Right ventricle myocardium superior (tissue), 1 donor: ENCODE data around the gene TMSB10. TPM values are rescaled to one million over a fixed set of nuclear protein-coding genes. Genes with fewer than 3 reads are reported as not detected.

Experiments used
- ATAC-seq: fragments of 200-7000 bp; cut with Tn5 transposase; one replicate; pipeline ENCODE4 v1.9.1; 2020; ENCODE audit warnings: mild to moderate bottlenecking; ENCODE audit not compliant: poor library complexity
- DNase-seq: peaks from one replicate; pipeline ENCODE4 v3.0.0-alpha.2; 2020
- intact Hi-C: fragments of 100-400 bp; cut with DNase I; formaldehyde crosslinking; loops from one replicate; pipeline ENCODE4 v1.11.2; 2022
- total RNA-seq: library from RNA; stranded (reverse); fragmentation: NEBNext Ultra II Directional; extraction: Animal tissue kit (Norgen Biotek cat#: 25700); gene quantifications from one replicate; pipeline ENCODE4 v1.2.1, GENCODE V29; 2021
- donor health status: DM: no; HTN: yes; CAD: no; lungs with severe emphysema.

TMSB10 gene
- total RNA-seq, 1 donor from 2014 or later, result 417 TPM

DNA sequence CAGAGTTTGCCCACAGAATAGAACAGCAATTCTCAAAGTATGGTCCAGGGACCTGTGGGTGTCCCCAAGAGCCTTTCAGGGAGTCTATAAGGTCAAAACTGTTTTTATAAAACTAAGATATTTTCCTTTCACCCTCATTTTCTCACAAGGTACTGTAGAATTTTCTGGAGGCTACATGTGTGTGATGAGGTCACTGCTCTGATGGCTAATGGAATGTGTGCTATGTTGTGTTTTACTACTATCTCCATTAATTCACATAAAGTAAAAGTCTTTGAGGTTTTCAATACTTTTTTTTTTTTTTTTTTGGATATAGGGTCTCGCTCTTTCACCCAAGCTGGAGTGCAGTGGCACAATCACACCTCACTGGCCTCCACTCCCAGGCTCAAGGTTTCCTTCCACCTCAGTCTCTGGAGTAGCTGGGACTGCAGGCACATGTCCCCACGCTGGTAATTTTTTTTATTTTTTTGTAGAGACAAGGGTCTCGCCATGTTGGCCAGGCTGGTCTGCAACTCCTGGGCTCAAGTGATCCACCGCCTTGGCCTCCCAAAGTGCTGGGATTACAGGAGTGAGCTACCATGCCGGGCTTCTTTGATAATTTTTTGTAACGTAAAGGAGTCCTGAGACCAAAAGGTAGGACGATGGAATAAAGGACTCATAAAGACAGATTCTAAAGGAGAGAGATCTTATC is 26.4 kb upstream of the TMSB10 start:
- DNase-seq, result no peak
- no peak for ATAC-seq
- intact Hi-C loops, result no loop called here

DNA sequence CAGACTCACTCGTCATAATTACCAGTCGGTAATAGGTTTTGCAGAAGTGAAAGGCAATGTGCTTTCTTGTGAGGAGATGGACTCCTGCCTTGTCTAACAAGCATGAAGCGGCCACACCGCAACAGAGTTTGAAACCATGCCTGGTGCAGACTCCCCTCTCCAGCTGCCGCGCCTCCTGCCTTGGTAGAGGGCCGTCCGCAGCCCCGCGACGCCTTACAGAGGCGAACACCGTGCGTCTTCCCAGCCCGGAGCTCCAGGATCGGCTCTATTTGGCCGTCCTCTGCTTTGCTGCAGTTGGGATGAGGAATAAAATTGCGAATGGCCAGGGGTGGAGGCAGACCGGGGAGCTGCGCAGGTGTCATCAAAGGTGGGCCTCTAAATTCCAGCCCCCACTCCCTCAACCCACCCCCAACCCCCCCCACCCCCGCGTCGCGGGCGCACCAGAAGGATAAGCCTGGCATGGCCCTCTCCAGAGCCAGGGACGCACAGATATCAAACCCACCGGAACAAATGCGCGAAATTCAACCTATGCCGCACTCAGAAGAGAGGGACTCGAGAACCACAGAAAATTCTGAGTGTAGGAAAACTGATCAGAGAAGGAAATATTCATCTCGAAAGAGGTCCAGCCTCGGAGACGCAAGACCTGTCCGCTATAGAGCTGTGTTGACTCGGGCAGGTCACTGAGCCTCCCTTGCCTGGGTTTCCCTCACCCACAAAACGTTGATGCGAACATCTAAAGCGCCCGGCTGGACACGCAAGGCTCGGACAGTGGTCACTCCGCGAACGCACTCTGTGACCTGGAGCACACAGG is 25.7 kb upstream of the TMSB10 start:
- ATAC-seq, result no peak
- no peak for DNase-seq
- intact Hi-C loops, result loop anchor here (5.0 kb wide), 1 partner anchor 382 kb away; no protein-coding TSS in a partner anchor

DNA sequence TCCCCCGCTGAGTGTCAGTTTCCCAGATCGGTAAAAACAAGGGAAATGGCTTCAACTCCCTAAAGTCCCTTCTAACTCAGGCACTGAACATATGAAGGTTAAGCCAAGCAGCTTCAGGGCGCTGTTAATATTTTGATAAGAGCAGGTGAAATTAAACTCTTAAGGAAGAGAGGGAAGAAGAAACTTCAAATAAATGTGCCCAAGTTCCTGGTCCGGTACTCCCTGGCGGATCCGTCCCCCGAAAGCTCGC is 25.1 kb upstream of the TMSB10 start:
- ATAC-seq, result no peak
- no peak for DNase-seq

DNA sequence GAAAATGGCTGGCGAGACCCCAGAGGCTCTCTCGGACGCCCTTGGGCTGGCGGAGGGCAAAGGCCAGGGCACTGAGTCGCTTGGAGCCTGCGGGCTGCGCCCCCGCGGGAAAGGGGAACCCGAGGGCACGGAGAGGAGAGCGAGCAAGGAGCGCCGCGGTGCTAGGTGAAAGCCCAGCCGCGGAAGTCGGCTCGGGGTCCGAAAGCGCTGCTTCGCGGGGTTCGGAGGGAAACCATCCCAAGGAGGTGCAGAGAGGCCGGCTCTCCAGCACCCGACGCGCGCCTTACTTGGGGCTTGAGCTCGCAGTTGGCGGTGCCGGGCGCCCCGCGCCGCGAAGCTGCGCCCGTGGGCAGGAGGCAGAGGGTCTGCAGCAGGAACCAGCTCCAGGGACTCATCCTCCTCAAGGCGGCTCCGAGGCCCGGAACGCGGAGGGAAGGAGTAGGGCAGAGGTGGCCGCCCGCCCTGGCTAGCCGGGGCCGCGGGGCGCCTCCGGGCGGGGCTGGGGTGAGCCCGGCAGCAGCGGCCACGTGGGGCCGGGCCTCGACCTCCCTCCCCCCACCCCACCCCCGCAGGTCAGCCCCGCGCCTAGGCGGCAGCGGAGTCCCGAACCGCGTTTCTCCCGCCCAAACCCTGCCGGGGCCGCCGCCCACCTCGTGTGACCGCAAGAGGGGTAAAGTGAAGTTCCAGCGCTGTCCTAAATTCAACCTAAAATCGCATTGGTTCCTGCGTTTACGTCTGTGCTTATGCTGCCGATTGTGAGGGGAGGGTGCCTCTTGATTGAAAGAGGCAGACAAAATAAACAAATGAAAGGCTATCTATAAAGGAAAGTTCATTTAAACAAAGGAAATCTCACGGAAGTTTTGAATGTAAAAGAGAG is 24.6 kb upstream of the TMSB10 start, which contains the start of gene TRABD2A:
TRABD2A (minus strand) TSS at position 440 of the 877 bp plus-strand sequence; CDS start at position 395, 45 bp downstream.
- intact Hi-C loops, result loop anchor here (5.0 kb wide), 1 partner anchor 384 kb away; no protein-coding TSS in a partner anchor
- peak; percentile 53 for DNase-seq
- ATAC-seq, result peak; percentile 36

More for the DNA sequence above, 25.1 kb upstream of the TMSB10 start:
- intact Hi-C loops, result loop anchor here (5.0 kb wide), 1 partner anchor 383 kb away; no protein-coding TSS in a partner anchor

DNA sequence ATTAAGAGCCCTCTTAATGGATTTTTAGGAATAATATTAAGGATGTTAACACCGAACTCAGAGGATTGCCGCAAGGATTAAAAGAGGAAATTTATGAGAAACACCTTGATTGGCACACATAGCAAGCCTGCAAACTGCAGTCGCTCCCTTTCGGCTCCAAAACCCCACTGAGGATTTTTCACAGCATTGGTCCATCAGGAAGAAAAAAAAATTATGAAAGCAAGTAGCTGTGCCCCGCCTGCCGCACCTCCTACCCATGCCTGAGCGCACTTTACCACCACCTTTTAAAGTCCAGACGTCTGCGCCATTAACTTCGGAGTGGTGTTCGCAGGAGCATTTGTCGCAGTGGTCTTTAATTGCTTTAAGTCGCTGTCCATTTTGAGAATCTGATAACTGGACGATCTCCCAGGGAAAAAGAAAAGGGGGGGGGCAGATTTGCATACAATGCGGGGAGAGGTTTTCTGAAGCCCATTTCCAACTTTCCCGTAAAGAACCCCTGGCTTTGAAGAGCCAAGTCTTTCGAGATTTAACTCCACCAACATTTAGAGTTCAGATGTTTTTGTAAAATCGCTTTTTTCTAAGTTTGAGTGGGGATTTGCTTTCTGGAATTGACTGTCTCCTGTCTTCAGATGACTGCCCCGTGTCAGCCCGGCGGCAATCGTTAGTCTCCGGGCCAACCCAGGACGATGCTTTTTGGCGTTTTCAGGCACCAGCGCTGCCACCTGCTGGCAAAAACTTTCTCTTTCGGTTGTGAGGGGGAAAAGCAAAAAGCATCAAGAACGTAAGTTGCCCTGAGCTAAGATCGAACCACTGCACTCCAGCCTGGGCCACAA is 23.7 kb upstream of the TMSB10 start:
- DNase-seq (peak; percentile 84), ATAC-seq (peak; percentile 91)
- intact Hi-C loops, result loop anchor here (5.0 kb wide), 1 partner anchor 384 kb away; no protein-coding TSS in a partner anchor

DNA sequence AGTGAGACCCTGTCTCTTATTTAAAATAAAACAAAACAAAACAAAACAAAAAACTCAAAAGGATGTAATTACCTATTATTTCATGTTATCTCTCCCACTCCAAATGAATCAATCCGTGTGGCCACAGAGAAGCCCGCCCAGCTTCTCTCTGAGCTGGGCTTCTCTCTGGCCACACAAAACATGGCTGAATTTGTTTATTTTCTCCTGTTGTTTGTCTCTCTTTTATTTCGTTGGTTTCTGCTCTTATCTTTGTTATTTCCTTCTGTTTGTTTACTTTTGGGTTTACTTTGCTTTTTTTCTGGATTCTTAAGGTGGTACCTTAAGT is 23.1 kb upstream of the TMSB10 start:
- no peak for ATAC-seq
- intact Hi-C loops, result loop anchor here (5.0 kb wide), 1 partner anchor 385 kb away; no protein-coding TSS in a partner anchor
- no peak for DNase-seq

DNA sequence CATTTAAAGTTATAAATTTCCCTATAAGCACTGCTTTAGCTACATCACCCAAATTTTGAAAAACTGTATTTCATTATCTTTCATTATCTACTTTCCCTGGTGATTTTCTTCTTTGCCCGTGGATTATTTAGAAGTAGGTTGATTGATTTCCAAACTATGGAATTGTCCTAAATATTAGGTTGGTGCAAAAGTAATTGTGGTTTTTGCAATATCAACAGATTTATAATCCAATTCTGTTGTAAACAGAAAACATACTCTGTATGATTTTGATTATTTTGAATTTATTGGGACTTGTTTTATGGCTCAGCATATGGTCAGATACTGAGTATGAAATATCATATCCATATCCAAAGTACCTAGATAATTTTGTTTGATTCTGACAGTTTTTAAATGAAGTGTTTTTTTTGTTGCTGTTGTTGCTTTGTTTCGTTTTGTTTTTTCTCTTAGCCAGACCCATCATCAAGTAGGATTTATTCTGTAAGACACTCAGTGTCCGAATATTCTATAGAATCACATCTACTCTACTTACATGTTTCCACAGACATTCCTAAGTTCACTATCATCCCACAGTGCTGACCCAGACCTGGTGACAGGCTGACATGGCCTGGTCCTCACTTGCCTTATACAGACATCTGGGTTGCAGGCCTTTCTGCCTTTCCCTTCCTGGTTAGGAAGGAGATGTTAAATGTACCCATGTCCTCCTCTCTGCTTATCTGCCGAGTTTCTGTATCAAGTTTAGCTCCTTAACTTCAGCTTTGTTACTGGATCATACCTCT is 22.5 kb upstream of the TMSB10 start:
- intact Hi-C loops, result loop anchor here (5.0 kb wide), 1 partner anchor 386 kb away; no protein-coding TSS in a partner anchor
- ATAC-seq, result no peak

DNA sequence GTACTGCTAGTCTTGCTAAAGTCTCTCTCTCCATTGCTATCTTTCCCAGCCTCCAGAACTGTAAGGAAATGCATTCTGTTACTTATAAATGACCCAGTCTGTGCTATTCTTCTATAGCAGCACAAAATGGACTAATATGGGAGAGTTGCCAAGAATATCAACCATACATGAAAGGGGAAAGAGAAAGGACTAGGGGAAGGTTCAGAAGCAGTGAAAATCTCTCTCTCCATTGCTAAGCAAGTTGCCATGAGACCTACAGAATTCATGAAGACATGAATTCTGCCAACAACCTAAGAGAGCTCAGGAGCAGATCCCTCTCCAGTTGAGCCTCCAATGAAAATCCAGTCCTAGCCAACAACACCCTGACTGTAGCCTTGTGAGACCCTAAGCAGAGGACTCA is 21.0 kb upstream of the TMSB10 start:
- intact Hi-C loops, result loop anchor here (5.0 kb wide), 1 partner anchor 387 kb away; no protein-coding TSS in a partner anchor
- ATAC-seq (no peak), DNase-seq (no peak)

More for the DNA sequence above, 22.5 kb upstream of the TMSB10 start:
- DNase-seq, result no peak

DNA sequence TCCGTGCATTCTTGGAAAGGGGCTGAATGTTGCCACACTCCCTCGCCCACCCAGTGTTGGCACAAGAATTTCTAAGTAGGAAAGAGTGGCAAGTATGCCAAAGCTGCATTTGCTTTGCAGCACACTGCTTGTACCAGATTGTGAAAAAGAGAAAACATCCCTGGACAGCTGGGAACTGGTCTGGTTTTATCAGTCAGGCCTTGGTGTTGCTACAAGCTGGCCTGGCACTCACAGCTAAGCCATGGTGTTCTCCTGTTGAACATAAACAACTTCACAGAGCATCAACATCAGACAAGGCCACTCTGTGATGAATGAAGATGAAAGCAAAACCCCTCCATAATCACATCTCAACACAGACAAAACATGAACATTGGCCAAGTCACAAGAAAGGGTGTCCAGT is 20.3 kb upstream of the TMSB10 start:
- intact Hi-C loops, result no loop called here
- DNase-seq, result no peak
- no peak for ATAC-seq

DNA sequence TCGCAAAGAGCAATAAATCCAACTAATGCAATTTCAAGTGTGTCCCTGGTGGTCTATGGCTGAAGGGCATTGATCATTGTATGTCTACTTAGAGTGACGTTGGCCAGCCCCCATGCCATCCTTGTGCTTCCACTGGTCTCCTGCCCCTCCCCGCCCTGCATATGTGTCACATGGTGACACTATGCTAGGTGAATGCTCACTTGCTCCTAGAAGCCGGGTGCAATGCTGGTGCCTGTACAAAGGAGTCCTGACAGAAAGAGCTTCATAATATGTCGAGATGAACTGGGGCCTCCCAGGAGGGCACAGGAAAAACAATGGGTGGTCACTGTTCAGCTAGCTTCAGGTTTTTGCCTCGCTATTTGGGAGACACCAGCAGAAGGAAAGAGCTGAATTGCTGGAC is 18.7 kb upstream of the TMSB10 start:
- no peak for DNase-seq
- no peak for ATAC-seq
- intact Hi-C loops, result no loop called here

DNA sequence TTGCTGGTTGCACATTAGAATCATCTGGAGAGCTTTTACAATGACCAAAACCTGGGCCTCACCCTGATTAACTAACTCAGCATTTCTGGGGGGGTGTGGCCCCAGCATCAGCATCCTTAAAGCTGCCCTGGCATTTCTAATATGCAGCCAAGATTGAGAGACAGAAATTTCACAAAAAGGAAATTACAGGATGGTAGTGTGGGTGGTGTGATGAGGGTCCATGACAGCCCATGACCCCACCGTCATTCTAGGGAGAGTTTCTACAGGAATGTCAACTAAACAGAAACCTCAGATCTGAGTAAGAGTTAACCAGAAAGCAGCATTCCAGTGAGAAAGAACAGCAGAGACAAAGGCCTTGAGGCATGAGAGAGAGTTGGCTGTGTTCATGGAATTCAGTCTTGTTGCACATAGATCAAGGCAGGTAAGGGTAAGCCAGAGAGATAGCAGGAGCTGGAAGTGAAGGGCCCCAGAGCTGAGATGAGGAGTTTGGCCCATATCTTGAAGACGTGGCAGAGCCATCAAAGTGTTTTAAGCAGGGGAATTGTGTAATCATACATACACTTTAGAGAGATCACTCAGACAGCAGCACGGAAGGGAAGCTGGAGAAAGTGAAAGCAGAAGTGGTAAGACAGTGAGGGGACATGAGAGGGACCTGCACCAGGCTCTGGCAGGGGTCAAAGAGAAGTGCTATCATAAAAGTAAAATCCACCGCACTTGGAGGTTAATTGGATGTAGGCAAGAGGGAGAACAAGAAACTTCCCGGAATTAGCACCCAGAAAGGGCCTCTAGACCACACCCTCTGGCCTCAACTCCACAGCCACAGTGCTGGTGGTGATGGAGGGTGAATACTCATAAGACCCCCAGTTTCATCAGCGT is 16.8 kb upstream of the TMSB10 start:
- intact Hi-C loops, result no loop called here
- peak; percentile 86 for ATAC-seq
- DNase-seq, result no peak

DNA sequence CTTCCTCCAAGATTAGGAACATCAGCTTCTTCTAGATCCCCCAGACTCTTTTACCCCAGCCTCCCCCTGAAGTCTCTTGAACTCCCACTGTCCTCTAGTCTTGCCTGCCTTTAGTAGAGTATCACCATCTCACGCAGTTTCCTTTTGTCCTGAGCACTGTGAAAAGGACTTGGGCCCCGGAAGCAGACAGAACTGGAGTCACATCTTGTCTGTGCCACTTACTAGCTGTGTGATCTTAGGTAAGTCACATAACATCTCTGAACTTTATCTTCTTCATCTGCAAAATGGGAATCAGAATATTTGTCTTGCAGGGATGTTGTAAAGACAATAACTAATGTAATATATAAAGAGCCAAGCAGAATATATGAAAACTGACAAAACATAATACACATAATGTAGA is 16.1 kb upstream of the TMSB10 start:
- ATAC-seq (no peak), DNase-seq (no peak)
- intact Hi-C loops, result no loop called here

DNA sequence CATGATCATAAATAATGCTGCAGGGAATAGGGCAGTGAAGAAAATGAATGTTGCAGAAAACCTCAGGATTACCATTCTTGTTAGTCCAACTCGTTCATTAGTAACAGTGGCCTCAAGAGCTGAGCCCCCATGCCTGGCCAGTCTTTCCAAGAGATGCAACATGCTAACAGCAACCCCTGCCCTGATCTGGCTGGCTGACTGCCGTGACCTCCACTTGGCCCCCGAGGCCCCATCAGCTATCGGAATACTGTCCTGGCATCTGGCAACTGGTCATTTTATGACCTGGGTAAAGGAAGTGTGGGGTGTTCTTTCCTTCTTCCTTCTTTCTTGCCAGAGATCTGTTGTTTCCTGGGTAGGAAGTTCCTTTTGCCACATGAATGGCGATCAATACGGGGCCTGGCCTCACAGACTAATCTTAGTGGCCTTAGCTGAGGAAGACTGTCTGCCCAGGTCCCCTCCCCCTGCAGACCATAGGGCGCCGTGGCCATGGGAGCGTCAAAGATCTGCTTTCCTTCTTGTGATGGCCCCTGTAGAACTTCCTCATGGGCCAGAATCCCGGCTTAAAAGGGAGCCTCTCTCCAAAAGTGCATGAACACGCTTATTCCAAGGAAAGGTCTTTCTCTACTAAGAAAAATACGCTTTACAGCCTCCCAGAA is 14.0 kb upstream of the TMSB10 start:
- ATAC-seq, result no peak
- intact Hi-C loops, result no loop called here
- DNase-seq, result no peak

DNA sequence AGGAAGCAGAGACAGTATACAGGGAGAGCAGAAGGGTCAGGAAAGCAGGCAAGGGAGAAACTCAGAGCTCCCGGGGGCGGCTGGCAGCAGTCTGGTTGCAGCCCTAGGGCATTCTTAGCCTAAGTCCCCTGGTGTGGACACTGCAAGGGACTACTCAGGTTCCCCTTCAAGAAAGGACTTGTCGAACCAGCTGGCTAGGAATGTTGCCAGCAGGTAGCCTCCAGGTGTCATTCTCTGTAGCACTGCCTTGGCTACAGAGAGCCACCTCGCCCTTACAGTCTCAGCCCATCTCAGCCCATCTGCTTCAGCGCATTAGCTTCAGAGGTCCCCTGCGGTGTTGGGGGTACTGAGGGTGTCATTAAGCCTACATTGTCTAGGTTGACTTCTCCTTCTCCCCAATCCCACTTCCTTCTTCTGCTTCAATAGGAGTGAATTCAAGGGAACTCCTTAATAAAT is 11.3 kb upstream of the TMSB10 start:
- intact Hi-C loops, result no loop called here
- no peak for DNase-seq
- no peak for ATAC-seq

DNA sequence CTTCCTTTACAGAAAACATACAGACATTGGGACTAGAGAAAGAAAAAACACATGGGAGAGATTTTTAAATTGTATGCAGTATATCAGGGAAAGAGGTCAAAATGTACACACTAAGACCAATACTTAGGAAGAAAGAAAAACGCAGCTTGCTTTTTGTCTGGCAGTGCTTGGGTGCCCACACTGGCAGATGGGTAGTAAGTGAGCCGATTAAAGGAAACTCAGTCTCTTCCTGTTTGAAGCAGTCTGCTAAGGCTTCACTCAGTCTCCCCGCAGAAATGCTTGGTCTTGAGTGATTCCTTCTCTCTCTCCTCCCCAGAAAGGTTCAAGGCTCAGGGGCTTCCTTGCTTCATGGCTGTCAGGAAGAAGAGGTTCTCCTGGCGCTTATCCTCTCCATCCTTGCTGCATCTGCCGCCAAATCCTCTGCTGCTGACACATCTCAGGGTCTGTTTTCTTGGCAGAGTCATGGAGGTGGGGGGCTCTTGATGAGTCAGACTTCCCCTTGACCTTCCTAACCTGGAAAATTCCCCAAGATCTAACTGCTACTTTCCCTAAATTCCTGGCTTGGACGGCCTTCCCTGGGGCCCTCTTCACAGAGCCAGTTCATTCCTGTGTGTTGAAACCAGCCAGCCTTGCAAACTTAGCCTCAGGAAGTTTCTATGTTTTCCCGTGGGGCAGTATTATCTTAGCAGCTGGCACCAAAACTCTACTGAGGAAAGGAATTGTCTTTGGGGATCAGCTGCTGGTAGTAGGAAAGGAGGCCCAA is 10.5 kb upstream of the TMSB10 start:
- intact Hi-C loops, result no loop called here
- DNase-seq, result no peak
- ATAC-seq, result peak; percentile 11
